ENCODE measurements around the gene TPM2. TPM values are rescaled to one million over a fixed set of nuclear protein-coding genes. Genes with fewer than 3 reads are reported as not detected.

TPM2 gene
- total RNA-seq, 2 experiments from 2014 or later: 3.3 to 4.6 TPM

DNA sequence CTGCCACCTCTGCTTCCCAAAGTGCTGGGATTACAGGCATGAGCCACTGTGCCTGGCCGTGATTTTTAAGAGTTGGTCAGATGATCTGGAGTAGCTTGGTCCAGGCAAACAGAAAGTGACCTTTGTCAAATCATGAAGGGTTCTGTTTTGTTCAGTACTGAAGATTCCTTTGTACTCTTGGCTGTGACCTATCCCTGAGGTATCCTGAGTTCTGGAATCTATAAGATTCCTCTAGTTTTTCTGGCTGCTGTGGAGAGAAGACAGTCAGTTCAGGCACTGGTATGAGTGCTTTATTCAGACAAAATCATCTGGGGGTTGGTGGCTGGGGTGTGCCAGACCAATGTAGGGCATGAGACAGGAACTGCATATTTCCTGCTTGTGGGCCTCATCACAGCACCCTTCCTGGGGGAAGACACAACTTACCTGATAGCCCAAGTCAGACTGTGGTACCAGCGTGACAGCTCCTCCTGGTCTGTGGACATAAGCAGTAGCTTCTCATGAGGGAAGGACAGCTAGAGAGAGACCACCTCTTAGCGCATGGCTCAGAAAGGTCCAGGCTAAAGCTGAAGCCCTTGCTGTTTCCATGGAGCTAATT, 27.9 kb downstream of the TPM2 start:
- DNase-seq: no peak

DNA sequence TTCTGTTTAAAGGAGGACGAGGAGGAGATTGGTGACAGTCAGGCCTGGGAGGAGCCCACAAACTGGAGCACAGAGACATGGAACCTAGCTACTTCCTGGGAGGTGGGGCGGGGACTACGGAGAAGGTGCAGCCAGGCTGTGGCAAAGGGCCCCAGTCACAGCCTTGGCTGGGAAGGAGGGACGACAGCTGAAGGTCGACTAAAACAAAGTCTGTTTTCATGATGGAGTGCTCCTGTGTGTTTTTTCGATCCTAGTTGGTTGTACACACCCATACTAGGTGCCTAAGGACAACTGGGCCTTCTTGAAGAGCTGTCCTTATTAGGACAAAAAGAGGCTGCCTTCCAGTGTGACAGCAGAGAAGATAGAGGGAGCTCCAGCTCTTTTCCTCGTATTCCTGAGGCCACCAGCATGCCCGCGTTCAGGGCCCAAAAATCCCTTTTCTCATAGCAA, 28.7 kb downstream of the TPM2 start:
- H3K9me3 Mint-ChIP-seq: peaks cover 3% of the 10 kb centered on the region
- H3K36me3 Mint-ChIP-seq: peaks cover 38% of the 10 kb centered on the region
- H3K4me3 Mint-ChIP-seq: no peak overlapping the region
- H3K27ac Mint-ChIP-seq: no peak overlapping the region
- H3K4me1 Mint-ChIP-seq: peaks cover 74% of the 10 kb centered on the region
- peaks cover 4% of the 10 kb centered on the region for H3K27me3 Mint-ChIP-seq
- no peak for DNase-seq

More for the DNA sequence above, 27.9 kb downstream of the TPM2 start:
- Mint-ChIP-seq H3K36me3 (peaks cover 38% of the 10 kb centered on the region), H3K4me1 (peaks cover 72% of the 10 kb centered on the region), H3K27ac (peak overlapping the region; percentile 72), H3K9me3 (peaks cover 3% of the 10 kb centered on the region), H3K27me3 (peaks cover 4% of the 10 kb centered on the region), H3K4me3 (no peak overlapping the region)

DNA sequence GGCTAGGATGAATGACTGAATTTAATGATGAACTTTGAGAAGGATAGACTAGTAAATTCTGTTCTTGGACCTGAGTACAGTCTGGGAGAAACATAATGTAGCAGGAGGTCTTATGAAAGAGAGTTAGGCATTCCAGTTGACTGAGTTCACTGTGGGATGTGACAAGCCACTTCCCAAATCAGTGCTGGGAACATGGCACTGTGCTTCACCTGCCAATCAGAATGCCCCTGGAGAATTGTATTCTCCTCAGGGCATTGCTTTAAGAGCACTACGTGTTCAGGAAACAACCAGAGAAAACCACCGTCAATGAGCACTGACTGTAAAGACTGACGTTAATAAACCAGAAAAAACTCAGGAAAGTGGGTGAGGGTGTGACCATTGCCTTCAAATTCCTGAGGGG, 30.4 kb downstream of the TPM2 start:
- peaks cover 3% of the 10 kb centered on the region for H3K9me3 Mint-ChIP-seq
- H3K27me3 Mint-ChIP-seq: peaks cover 4% of the 10 kb centered on the region
- DNase-seq: no peak
- peak overlapping the region; percentile 98 for H3K27ac Mint-ChIP-seq
- peak overlapping the region; percentile 86 for H3K4me3 Mint-ChIP-seq
- H3K4me1 Mint-ChIP-seq: peaks cover 71% of the 10 kb centered on the region
- peaks cover 38% of the 10 kb centered on the region for H3K36me3 Mint-ChIP-seq

- peaks cover 4% of the 10 kb centered on the region for H3K27me3 Mint-ChIP-seq
- DNase-seq: no peak
- peaks cover 38% of the 10 kb centered on the region for H3K36me3 Mint-ChIP-seq
- peaks cover 70% of the 10 kb centered on the region for H3K4me1 Mint-ChIP-seq
- peaks cover 3% of the 10 kb centered on the region for H3K9me3 Mint-ChIP-seq
- peak overlapping the region; percentile 86 for H3K4me3 Mint-ChIP-seq
- peak overlapping the region; percentile 98 for H3K27ac Mint-ChIP-seq
Measured at GRCh38 chr9:35658968-35659220, 30.8 kb downstream of the TPM2 start.

GRCh38 chr9:35658137-35658967, 31.4 kb downstream of the TPM2 start, which contains the start of gene CCDC107:
Gene CCDC107, plus strand, starts transcription at chr9:35658292. Its CDS starts 88 bp downstream, at chr9:35658380.
- Mint-ChIP-seq H3K27ac (peak within 1 kb of the TSS; percentile 98), H3K4me3 (peak within 1 kb of the TSS; percentile 86), H3K9me3 (peaks cover 3% of the 10 kb centered on the region), H3K36me3 (peaks cover 37% of the 10 kb centered on the region), H3K27me3 (peaks cover 4% of the 10 kb centered on the region), H3K4me1 (peaks cover 66% of the 10 kb centered on the region)
- DNase-seq: peak; percentile 90

DNA sequence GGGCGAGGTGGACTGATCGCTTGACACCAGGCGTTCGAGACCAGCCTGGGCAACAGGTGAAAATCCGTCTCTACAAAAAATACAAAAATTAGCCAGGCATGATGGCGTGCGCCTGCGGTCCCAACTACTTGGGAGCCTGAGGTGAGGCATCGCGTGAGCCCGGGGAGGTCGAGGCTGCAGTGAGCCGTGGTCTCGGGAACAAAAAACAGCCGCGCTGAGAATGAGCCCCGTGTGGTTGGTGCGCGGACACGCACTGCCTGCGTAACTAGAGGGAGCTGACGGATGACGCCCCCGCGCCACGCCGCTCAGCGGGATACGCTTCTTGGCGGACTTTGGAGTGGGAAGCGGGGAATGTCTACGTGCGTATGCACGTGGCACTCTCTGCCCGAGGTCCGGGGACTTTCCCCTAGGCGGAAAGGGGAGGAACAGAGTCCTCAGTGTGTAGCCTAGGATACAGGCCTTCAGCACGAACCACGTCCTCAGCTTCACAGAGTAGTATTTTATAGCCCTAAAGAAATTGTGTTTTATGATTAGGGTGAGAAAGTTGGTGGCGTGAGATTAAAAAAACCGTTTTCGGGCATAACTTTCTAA, 32.1 kb downstream of the TPM2 start, which contains the start of gene RMRP:
RMRP (minus strand) TSS at position 474 of the 591 bp plus-strand sequence.
- H3K4me3 Mint-ChIP-seq: peak within 1 kb of the TSS; percentile 86
- peak within 1 kb of the TSS; percentile 98 for H3K27ac Mint-ChIP-seq
- H3K27me3 Mint-ChIP-seq: peaks cover 4% of the 10 kb centered on the region
- H3K4me1 Mint-ChIP-seq: peaks cover 63% of the 10 kb centered on the region
- H3K36me3 Mint-ChIP-seq: peaks cover 30% of the 10 kb centered on the region
- peaks cover 3% of the 10 kb centered on the region for H3K9me3 Mint-ChIP-seq
- peak; percentile 95 for DNase-seq

GRCh38 chr9:35656831-35657545, 32.7 kb downstream of the TPM2 start:
- H3K36me3 Mint-ChIP-seq: peaks cover 25% of the 10 kb centered on the region
- peak overlapping the region; percentile 98 for H3K27ac Mint-ChIP-seq
- H3K4me1 Mint-ChIP-seq: peaks cover 59% of the 10 kb centered on the region
- peaks cover 4% of the 10 kb centered on the region for H3K27me3 Mint-ChIP-seq
- H3K9me3 Mint-ChIP-seq: peaks cover 2% of the 10 kb centered on the region
- peak overlapping the region; percentile 86 for H3K4me3 Mint-ChIP-seq
- DNase-seq: no peak

DNA sequence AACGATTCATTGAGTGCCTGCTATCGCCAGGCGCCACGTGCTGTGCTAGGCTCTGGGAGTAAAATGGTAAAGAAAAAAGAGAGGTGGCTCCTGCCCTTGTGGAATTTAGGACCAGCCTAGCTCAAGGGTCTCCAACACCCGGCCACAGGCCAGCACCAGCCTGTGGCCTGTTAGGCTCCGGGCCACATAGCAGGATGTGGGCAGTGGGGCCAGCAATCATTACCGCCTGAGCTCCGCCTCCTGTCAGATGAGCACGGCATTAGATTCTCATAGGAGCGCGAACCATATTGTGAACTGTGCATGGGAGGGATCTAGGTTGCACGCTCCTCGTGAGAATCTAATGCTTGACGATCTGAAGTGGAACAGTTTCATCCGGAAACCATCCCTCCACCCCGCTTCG, 33.4 kb downstream of the TPM2 start:
- H3K9me3 Mint-ChIP-seq: peaks cover 2% of the 10 kb centered on the region
- H3K27ac Mint-ChIP-seq: no peak overlapping the region
- peak overlapping the region; percentile 18 for H3K4me3 Mint-ChIP-seq
- no peak for DNase-seq
- H3K27me3 Mint-ChIP-seq: peaks cover 4% of the 10 kb centered on the region
- peaks cover 60% of the 10 kb centered on the region for H3K4me1 Mint-ChIP-seq
- peaks cover 20% of the 10 kb centered on the region for H3K36me3 Mint-ChIP-seq

- H3K27me3 Mint-ChIP-seq: peaks cover 4% of the 10 kb centered on the region
- no peak overlapping the region for H3K4me3 Mint-ChIP-seq
- peaks cover 11% of the 10 kb centered on the region for H3K36me3 Mint-ChIP-seq
- DNase-seq: no peak
- peaks cover 2% of the 10 kb centered on the region for H3K9me3 Mint-ChIP-seq
- peak overlapping the region; percentile 20 for H3K27ac Mint-ChIP-seq
- H3K4me1 Mint-ChIP-seq: peaks cover 52% of the 10 kb centered on the region
Measured at GRCh38 chr9:35653611-35654010, 36.1 kb downstream of the TPM2 start.

GRCh38 chr9:35652829-35653209, 36.9 kb downstream of the TPM2 start:
- Mint-ChIP-seq H3K36me3 (peaks cover 12% of the 10 kb centered on the region), H3K4me3 (no peak overlapping the region), H3K27ac (no peak overlapping the region), H3K9me3 (peaks cover under 1% of the 10 kb centered on the region), H3K27me3 (peaks cover 2% of the 10 kb centered on the region), H3K4me1 (peaks cover 58% of the 10 kb centered on the region)
- DNase-seq: no peak

DNA sequence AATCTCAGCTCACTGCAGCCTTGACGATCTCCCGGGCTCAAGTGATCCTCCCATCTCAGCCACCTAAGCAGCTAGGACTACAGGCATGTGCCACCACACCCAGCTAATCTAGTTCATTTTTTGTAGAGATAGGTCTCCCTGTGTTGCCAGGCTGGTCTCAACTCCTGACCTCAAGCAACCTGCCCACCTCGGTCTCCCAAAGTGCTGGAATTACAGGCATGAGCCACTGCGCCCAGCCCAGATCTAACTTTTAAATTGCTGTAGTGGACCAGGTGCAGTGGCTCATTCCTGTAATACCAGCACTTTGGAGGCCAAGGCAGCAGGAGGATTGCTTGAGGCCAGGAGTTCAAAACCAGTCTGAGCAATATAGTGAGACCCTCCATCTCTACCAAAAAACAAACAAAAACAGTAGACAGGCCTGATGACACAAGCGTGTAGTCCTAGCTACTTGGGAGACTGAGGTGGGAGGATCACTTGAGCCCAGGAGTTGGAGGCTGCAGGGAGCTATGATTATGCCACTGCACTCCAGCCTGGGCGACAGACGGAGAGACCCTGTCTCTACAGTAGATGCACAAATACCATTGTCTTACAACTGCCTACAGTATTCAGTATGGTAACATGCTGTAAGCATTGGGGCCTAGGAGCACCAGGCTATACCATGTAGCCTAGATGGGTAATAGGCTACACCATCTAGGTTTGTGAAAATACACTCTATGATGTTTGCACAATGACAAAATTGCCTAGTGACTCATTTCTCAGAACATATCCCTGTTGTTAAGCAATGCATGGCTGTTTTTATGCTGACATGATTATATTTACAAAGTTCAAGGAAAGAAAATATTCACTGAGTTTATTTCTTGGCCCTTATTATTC, 37.5 kb downstream of the TPM2 start:
- DNase-seq: no peak
- Mint-ChIP-seq H3K36me3 (peaks cover 12% of the 10 kb centered on the region), H3K27ac (peak overlapping the region; percentile 70), H3K9me3 (no peaks in the 10 kb centered on the region), H3K4me3 (peak overlapping the region; percentile 92), H3K27me3 (no peaks in the 10 kb centered on the region), H3K4me1 (peaks cover 58% of the 10 kb centered on the region)

DNA sequence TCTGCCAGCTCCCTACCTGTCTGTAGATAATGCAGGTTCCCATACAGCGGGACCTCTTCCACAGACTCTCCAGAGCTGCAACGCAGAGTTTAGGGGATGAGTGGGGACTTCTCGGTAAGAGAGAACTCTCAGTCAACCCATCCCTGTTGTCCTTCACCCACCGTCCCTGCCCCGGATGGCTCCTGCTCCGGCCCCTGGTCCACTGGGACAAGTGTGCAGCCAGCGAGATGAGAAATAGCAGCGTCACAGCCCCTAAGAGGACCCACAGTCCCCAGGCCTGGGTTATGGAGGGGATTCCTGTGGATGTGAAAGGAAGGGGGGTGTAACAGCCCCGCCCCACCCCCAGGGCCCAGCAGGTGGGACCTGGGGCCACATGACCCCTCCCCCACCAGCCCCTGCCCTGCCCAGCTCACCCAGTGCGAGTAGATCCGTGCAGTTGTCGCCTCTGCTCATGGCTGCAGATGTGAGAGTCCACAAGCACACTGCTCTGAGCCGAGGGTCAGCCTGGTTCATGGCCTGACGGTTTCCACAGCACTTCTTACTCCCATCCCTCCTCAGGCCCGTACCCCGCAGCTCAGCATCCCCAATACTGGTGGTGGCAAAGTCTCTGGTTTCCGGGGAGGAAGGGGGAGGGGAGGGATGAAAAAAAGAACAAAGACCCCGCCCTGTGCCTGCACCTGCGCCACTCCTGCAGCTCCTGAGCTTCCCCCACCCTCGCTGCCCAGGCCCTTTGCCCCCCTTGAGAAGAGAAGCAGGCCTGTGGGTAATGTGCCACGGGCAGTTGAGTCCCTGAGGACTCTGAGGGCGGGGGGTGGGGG, 39.2 kb downstream of the TPM2 start, which contains the start of gene SIT1:
SIT1 (minus strand) TSS at position 591 of the 818 bp plus-strand sequence; CDS start at position 513, 78 bp downstream.
- peak; percentile 43 for DNase-seq
- no peaks in the 10 kb centered on the region for H3K27me3 Mint-ChIP-seq
- H3K4me1 Mint-ChIP-seq: peaks cover 46% of the 10 kb centered on the region
- peak within 1 kb of the TSS; percentile 92 for H3K4me3 Mint-ChIP-seq
- peak within 1 kb of the TSS; percentile 93 for H3K27ac Mint-ChIP-seq
- peaks cover 14% of the 10 kb centered on the region for H3K36me3 Mint-ChIP-seq
- no peaks in the 10 kb centered on the region for H3K9me3 Mint-ChIP-seq

Measured in activated naive CD8-positive, alpha-beta T cell treated with anti-CD3 and anti-CD28 coated beads for 36 hours (primary cell).